H1 (cell line): ENCODE measurements around the gene VPS26A. TPM values are rescaled to one million over a fixed set of nuclear protein-coding genes. Genes with fewer than 3 reads are reported as not detected.

Experiments used
- CTCF ChIA-PET: fragments of 300-600 bp; sonication (Branson Sonifier 250); formaldehyde crosslinking; loops from one replicate; lab custom pipeline; 2021; ENCODE audit not compliant: partially characterized antibody; lab: Charles Lee
- POLR2A ChIA-PET: fragments of 300-600 bp; sonication (Branson Sonifier 250); formaldehyde crosslinking; loops from one replicate; lab custom pipeline; 2021; ENCODE audit warnings: inconsistent platforms; ENCODE audit not compliant: partially characterized antibody; lab: Charles Lee
- DNase-seq, 2 experiments: peaks; one replicate each; pipeline versions ENCODE4 v3.0.0 to v3.0.0-alpha.2; 2010 to 2022; ENCODE audit warnings: low spot score in 2 of 2, low read depth in 1 of 2, mixed read lengths in 1 of 2
- FAIRE-seq: peaks from 2 replicates; lab custom pipeline; 2011; peaks lifted over from hg19 to GRCh38; lab: Jason Lieb, UNC
- H2AFZ ChIP-seq: 2 replicates; pipeline ENCODE4 v1.8.1; 2012; ENCODE audit warnings: low read length, inconsistent platforms
- H2AK5ac ChIP-seq: 2 replicates; pipeline ENCODE4 v1.6.1; 2013; ENCODE audit warnings: low read depth, low read length
- H2BK120ac ChIP-seq: replicated peaks from 2 replicates; pipeline ENCODE3; 2013; ENCODE audit warnings: low read depth, low read length, inconsistent platforms
- H2BK12ac ChIP-seq: 2 replicates; pipeline ENCODE4 v1.6.1; 2013; ENCODE audit warnings: low read depth, low read length
- H2BK15ac ChIP-seq: 2 replicates; pipeline ENCODE4 v1.6.1; 2013; ENCODE audit warnings: low read length
- H2BK20ac ChIP-seq: 2 replicates; pipeline ENCODE4 v1.6.1; 2013; ENCODE audit warnings: low read length
- H2BK5ac ChIP-seq: 2 replicates; pipeline ENCODE4 v1.6.1; 2013; ENCODE audit warnings: low read depth, low read length
- H3K14ac ChIP-seq: 2 replicates; pipeline ENCODE4 v1.6.1; 2013; ENCODE audit warnings: inconsistent platforms; ENCODE audit not compliant: insufficient read length
- H3K18ac ChIP-seq: 2 replicates; pipeline ENCODE4 v1.6.1; 2013; ENCODE audit warnings: low read length; ENCODE audit errors: extremely low read depth
- H3K23ac ChIP-seq: 2 replicates; pipeline ENCODE4 v1.6.1; 2013; ENCODE audit warnings: inconsistent platforms; ENCODE audit not compliant: insufficient read length
- H3K23me2 ChIP-seq: 2 replicates; pipeline ENCODE4 v1.6.1; 2013; ENCODE audit warnings: low read depth, low read length
- H3K27ac ChIP-seq: 2 replicates; pipeline ENCODE4 v1.6.1; 2011; ENCODE audit warnings: low read depth, low read length, inconsistent platforms
- H3K27me3 ChIP-seq, 4 experiments: replicated peaks in 1 of 4; 1 replicate in 1 of 4; 2 replicates in 3 of 4; pipeline versions ENCODE4 v1.6.1 to v1.8.1; 2011 to 2013; ENCODE audit warnings: low read length in 3 of 4, mild to moderate bottlenecking in 3 of 4, inconsistent platforms in 2 of 4, mixed read lengths in 2 of 4, moderate library complexity in 1 of 4; ENCODE audit not compliant: control insufficient read depth in 3 of 4, insufficient read depth in 3 of 4; ENCODE audit errors: extremely low read depth in 1 of 4
- H3K36me3 ChIP-seq, 4 experiments: 2 replicates each; pipeline versions ENCODE4 v1.6.1 to v1.8.1; 2011 to 2013; ENCODE audit warnings: mild to moderate bottlenecking in 4 of 4, low read length in 3 of 4, moderate library complexity in 2 of 4, control low read depth in 1 of 4, inconsistent platforms in 1 of 4; ENCODE audit not compliant: insufficient read depth in 4 of 4, control insufficient read depth in 2 of 4
- H3K4ac ChIP-seq: replicated peaks from 2 replicates; pipeline ENCODE3; 2013; ENCODE audit warnings: low read length, low read depth, mixed read lengths, inconsistent platforms; ENCODE audit not compliant: insufficient read length
- H3K4me1 ChIP-seq, 4 experiments: replicated peaks in 1 of 4; 1 replicate in 1 of 4; 2 replicates in 3 of 4; pipeline versions ENCODE4 v1.6.1 to v1.8.1; 2011 to 2013; ENCODE audit warnings: low read length in 3 of 4, inconsistent platforms in 2 of 4, mixed read lengths in 1 of 4; ENCODE audit not compliant: insufficient read depth in 4 of 4, control insufficient read depth in 3 of 4
- H3K4me2 ChIP-seq, 2 experiments: 2 replicates each; pipeline versions ENCODE4 v1.6.1 to v1.8.1; 2011 to 2013; ENCODE audit warnings: low read depth in 2 of 2, low read length in 2 of 2, control low read depth in 1 of 2, inconsistent platforms in 1 of 2, mild to moderate bottlenecking in 1 of 2; ENCODE audit not compliant: insufficient read depth in 1 of 2
- H3K4me3 ChIP-seq, 4 experiments: fragments of 200-600, 300-600 bp in 1 of 4; sonication (generic), shearing (Covaris generic), sonication (Bioruptor Twin) in 1 of 4; 2 replicates each; pipeline versions ENCODE4 v1.5.1 to v1.8.1; 2011 to 2016; ENCODE audit warnings: low read length in 4 of 4, low read depth in 3 of 4, control low read depth in 2 of 4, inconsistent platforms in 2 of 4, mild to moderate bottlenecking in 2 of 4, mixed read lengths in 1 of 4, moderate library complexity in 1 of 4; ENCODE audit not compliant: insufficient read depth in 2 of 4; ENCODE audit errors: extremely low read depth in 1 of 4
- H3K56ac ChIP-seq: replicated peaks from 2 replicates; pipeline ENCODE3; 2013; ENCODE audit warnings: low read depth, mild to moderate bottlenecking, mixed read lengths, low read length, inconsistent platforms; ENCODE audit not compliant: insufficient read length
- H3K79me1 ChIP-seq: 2 replicates; pipeline ENCODE4 v1.6.1; 2013; ENCODE audit warnings: low read depth, low read length, control low read depth
- H3K79me2 ChIP-seq, 2 experiments: 2 replicates each; pipeline versions ENCODE4 v1.6.1 to v1.8.1; 2012 to 2013; ENCODE audit warnings: low read length in 2 of 2, mild to moderate bottlenecking in 2 of 2, inconsistent platforms in 1 of 2; ENCODE audit not compliant: insufficient read depth in 2 of 2, control insufficient read depth in 1 of 2
- H3K9ac ChIP-seq, 4 experiments: replicated peaks in 1 of 4; 1 replicate in 1 of 4; 2 replicates in 3 of 4; pipeline versions ENCODE4 v1.6.1 to v1.8.1; 2011 to 2013; ENCODE audit warnings: low read depth in 3 of 4, low read length in 3 of 4, control low read depth in 2 of 4, mild to moderate bottlenecking in 2 of 4, moderate library complexity in 2 of 4, inconsistent platforms in 1 of 4; ENCODE audit errors: extremely low read depth in 1 of 4
- H3K9me3 ChIP-seq, 2 experiments: 2 replicates each; pipeline versions ENCODE4 v1.6.1 to v1.8.1; 2012 to 2013; ENCODE audit warnings: mild to moderate bottlenecking in 2 of 2, moderate library complexity in 2 of 2, control low read depth in 1 of 2, inconsistent platforms in 1 of 2, low read depth in 1 of 2, low read length in 1 of 2, mixed read lengths in 1 of 2; ENCODE audit not compliant: insufficient read depth in 2 of 2
- H4K20me1 ChIP-seq, 2 experiments: replicated peaks in 1 of 2; 2 replicates each; pipeline versions ENCODE3 to v1.8.1; 2011 to 2013; ENCODE audit warnings: inconsistent platforms in 2 of 2, low read length in 2 of 2, mild to moderate bottlenecking in 1 of 2; ENCODE audit not compliant: insufficient read depth in 2 of 2, control insufficient read depth in 1 of 2
- H4K5ac ChIP-seq: 2 replicates; pipeline ENCODE4 v1.6.1; 2013; ENCODE audit warnings: low read length, low read depth, mixed read lengths, inconsistent platforms; ENCODE audit not compliant: insufficient read length
- H4K8ac ChIP-seq: 2 replicates; pipeline ENCODE4 v1.8.0; 2013; ENCODE audit warnings: mild to moderate bottlenecking, moderate library complexity, low read length, inconsistent platforms; ENCODE audit not compliant: insufficient read depth; ENCODE audit errors: extremely low read depth
- H4K91ac ChIP-seq: replicated peaks from 2 replicates; pipeline ENCODE3; 2013; ENCODE audit warnings: low read length, mixed read lengths, inconsistent platforms; ENCODE audit not compliant: insufficient read length
- CTCF ChIP-seq, 3 experiments: IDR thresholded peaks; 1 replicate in 2 of 3; 2 replicates in 1 of 3; pipeline versions ENCODE4 v1.5.1 to v1.6.1; 2011; ENCODE audit warnings: low read length in 3 of 3, mild to moderate bottlenecking in 3 of 3, inconsistent platforms in 2 of 3, low read depth in 1 of 3, moderate library complexity in 1 of 3; ENCODE audit not compliant: insufficient read depth in 1 of 3; ENCODE audit errors: control extremely low read depth in 1 of 3
- RBBP5 ChIP-seq: IDR thresholded peaks from 2 replicates; pipeline ENCODE4 v1.7.1; 2012; ENCODE audit warnings: low read depth, mild to moderate bottlenecking, inconsistent platforms, low read length, moderate library complexity, borderline replicate concordance
- RFX5 ChIP-seq: IDR thresholded peaks from 2 replicates; pipeline ENCODE4 v1.6.1; 2011; ENCODE audit warnings: low read depth, low read length, improper control_type of control experiment, borderline replicate concordance
- TAF7 ChIP-seq: optimal IDR thresholded peaks from 2 replicates; pipeline ENCODE3; 2011; ENCODE audit warnings: low read depth, mild to moderate bottlenecking, inconsistent platforms, low read length, moderate library complexity, borderline replicate concordance
- TEAD4 ChIP-seq: IDR thresholded peaks from 2 replicates; pipeline ENCODE4 v1.6.1; 2012; ENCODE audit warnings: low read depth, low read length, inconsistent platforms, mixed read lengths
- WGBS, 2 experiments: shearing (Covaris generic) in 1 of 2; methylation state at CpG; one replicate each; pipeline versions ENCODE4 v1.1.6 to v1.1.7; 2013 to 2015; ENCODE audit warnings: low lambda C conversion rate in 2 of 2, mixed read lengths in 2 of 2, inconsistent platforms in 1 of 2, low coverage in 1 of 2, missing lambda C conversion rate in 1 of 2; ENCODE audit not compliant: insufficient replicate concordance in 2 of 2, insufficient coverage in 1 of 2, insufficient read length in 1 of 2; ENCODE audit errors: extremely low coverage in 1 of 2, missing lambda C conversion rate in 1 of 2; 5-methylcytosine and 5-hydroxymethylcytosine counted together
- polyA plus RNA-seq, 7 experiments: library from polyadenylated mRNA; depleted of rRNA in 3 of 7; stranded (reverse) in 5 of 7; unstranded in 2 of 7; fragments of >200 nt in 5 of 7; fragments of 200-250 nt in 2 of 7; gene quantifications; 1 replicate in 5 of 7; 2 replicates in 1 of 7; 4 replicates in 1 of 7; pipeline versions ENCODE4 v1.2.1 to v1.2.3, GENCODE V29; 2011 to 2013; ENCODE audit warnings: missing spikeins in 2 of 7, mixed read lengths in 2 of 7
- total RNA-seq: library from RNA; stranded (reverse); fragmentation: NEBNext Ultra II Directional; extraction: Animal tissue kit (Norgen Biotek cat#: 25700); gene quantifications from 2 replicates; pipeline ENCODE4 v1.2.1, GENCODE V29; 2021

VPS26A gene
- total and polyA plus RNA-seq, 2 of the 8 experiments (the other 6 are each of a cell fraction or from before 2014, with no cell fraction given): 10.7 to 44.8 TPM

- no peak overlapping the region for H2AFZ ChIP-seq
- no peaks in the 10 kb centered on the region for H3K79me2 ChIP-seq
- no peaks in the 10 kb centered on the region for H4K20me1 ChIP-seq
- DNase-seq: no peak
- no peak overlapping the region for H2BK12ac ChIP-seq
- H3K36me3 ChIP-seq: no peaks in the 10 kb centered on the region
- H4K8ac ChIP-seq: no peak overlapping the region
- 91% methylated on average over 6 of the region's 6 CpGs; no CpG with 5 or more reads in 1 of the 2 experiments for WGBS, 2 experiments
- no peak overlapping the region for H3K4ac ChIP-seq
- H3K4me2 ChIP-seq: no peak overlapping the region
- POLR2A ChIA-PET: interaction anchor here (1.4 kb wide), 1 partner anchor 39 kb away, joined by 6 read pairs; the partner anchor contains the start of gene SUPV3L1
- H3K4me3 ChIP-seq: no peak overlapping the region
- H3K18ac ChIP-seq: no peak overlapping the region
- no peak overlapping the region for H2AK5ac ChIP-seq
- no peaks in the 10 kb centered on the region for H3K23me2 ChIP-seq
- TF ChIP-seq TEAD4: no peak
- TF ChIP-seq CTCF (IDR thresholded peaks at IDR 0.05; ENCODE audit: control extremely low read depth in 1 of 3, insufficient read depth in 1 of 3, low read depth in 1 of 3, low read length in 3 of 3): no peak
- no peak for TF ChIP-seq RBBP5
- no peak for TF ChIP-seq RFX5
- no peak for TF ChIP-seq TAF7
- H3K23ac ChIP-seq: no peak overlapping the region
- no peak for FAIRE-seq
- H3K14ac ChIP-seq: no peak overlapping the region
- H3K9ac ChIP-seq: no peak overlapping the region
- no peak overlapping the region for H2BK120ac ChIP-seq
- no peaks in the 10 kb centered on the region for H3K79me1 ChIP-seq
- no peaks in the 10 kb centered on the region for H3K9me3 ChIP-seq
- H2BK20ac ChIP-seq: no peak overlapping the region
- CTCF ChIA-PET: interaction anchor here (1.3 kb wide), 1 partner anchor 10 kb away, joined by 3 read pairs; no protein-coding TSS in a partner anchor
- H3K56ac ChIP-seq: no peak overlapping the region
- H3K27ac ChIP-seq: no peak overlapping the region
- H2BK5ac ChIP-seq: no peak overlapping the region
- H3K4me1 ChIP-seq: peaks cover 4 to 6% (median 5%) of the 10 kb centered on the region in 4 experiments
- no peak overlapping the region for H4K5ac ChIP-seq
- H3K27me3 ChIP-seq: no peaks in the 10 kb centered on the region
- no peak overlapping the region for H4K91ac ChIP-seq
- H2BK15ac ChIP-seq: no peak overlapping the region
These were observed 94.9 kb downstream of the VPS26A start for GRCh38 chr10:69218831-69219230.
